Urinary bladder (tissue), 4 donors: ENCODE results near the gene TNFSF4. TPM values are rescaled to one million over a fixed set of nuclear protein-coding genes. Genes with fewer than 3 reads are reported as not detected.

Source experiments
- DNase-seq: peaks from one replicate; pipeline ENCODE4 v3.0.0-alpha.2; 2015; ENCODE audit errors: extremely low spot score
- H3K27ac ChIP-seq: one replicate; pipeline ENCODE4 v1.5.1; 2013; ENCODE audit warnings: low read depth, mild to moderate bottlenecking, moderate library complexity
- H3K36me3 ChIP-seq: one replicate; pipeline ENCODE4 v1.6.1; 2013; ENCODE audit warnings: mild to moderate bottlenecking, moderate library complexity; ENCODE audit not compliant: insufficient read depth
- H3K4me1 ChIP-seq: one replicate; pipeline ENCODE4 v1.6.1; 2013; ENCODE audit warnings: mild to moderate bottlenecking, moderate library complexity; ENCODE audit not compliant: insufficient read depth
- H3K4me3 ChIP-seq: one replicate; pipeline ENCODE4 v1.5.1; 2013; ENCODE audit warnings: low read depth, low read length
- WGBS: extraction: QIAGEN DNeasy Blood & Tissue Kit; methylation state at CpG from one replicate; pipeline ENCODE4 v1.1.7; 2013; 5-methylcytosine and 5-hydroxymethylcytosine counted together
- polyA plus RNA-seq: library from polyadenylated mRNA; stranded (reverse); fragments of 200-250 nt; gene quantifications from one replicate; pipeline ENCODE4 v1.2.3, GENCODE V29; 2013
- total RNA-seq: library from RNA; depleted of rRNA; stranded (reverse); fragments of >200 nt; gene quantifications from one replicate; pipeline ENCODE4 v1.2.3, GENCODE V29; 2014
- donor health status: healthy with polysubstance abuse.
- donor health status: healthy.

Gene TNFSF4
- total and polyA plus RNA-seq, 2 donors, result 1.1 to 2.6 TPM

GRCh38 chr1:173224949-173225348, 17.8 kb upstream of the TNFSF4 start:
- H3K27ac ChIP-seq, result no peak overlapping the region
- no peaks in the 10 kb centered on the region for H3K4me1 ChIP-seq
- no peaks in the 10 kb centered on the region for H3K36me3 ChIP-seq
- H3K4me3 ChIP-seq, result no peak overlapping the region
- no peak for DNase-seq

DNA sequence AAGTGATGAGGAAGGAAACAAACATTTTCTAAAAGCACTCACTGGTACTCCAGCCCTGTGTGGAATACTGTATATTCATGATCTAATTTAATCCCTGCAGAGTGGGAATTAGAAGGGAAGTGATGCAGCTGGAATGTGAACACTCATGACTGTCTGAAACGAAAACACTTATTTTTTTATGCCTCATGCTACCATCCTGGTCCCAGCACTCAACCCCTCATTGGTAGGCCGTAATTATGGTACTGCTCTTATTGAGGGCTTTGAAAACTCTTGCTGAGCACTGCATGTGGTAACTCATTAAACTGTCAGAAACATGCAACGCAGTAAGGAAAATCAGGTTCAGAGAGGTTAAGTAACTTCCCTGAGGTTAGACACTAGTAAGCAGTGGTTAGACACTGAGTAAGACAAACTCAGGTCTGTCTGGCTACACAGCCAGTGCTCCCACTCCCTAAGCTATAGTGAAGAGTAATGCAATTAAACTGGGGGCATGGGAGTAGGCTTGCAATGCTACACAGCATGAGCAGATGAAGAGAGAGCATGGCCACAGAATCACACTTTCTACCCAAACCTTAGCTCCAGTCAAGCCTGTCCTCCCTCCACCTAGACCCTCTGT, 17.3 kb upstream of the TNFSF4 start:
- no peaks in the 10 kb centered on the region for H3K4me1 ChIP-seq
- H3K36me3 ChIP-seq, result no peaks in the 10 kb centered on the region
- H3K4me3 ChIP-seq, result no peak overlapping the region
- WGBS, result 79% methylated on average over 3 of the region's 3 CpGs
- no peak for DNase-seq
- H3K27ac ChIP-seq, result no peak overlapping the region

- DNase-seq, result no peak
- Histone ChIP-seq H3K4me1 (no peaks in the 10 kb centered on the region), H3K36me3 (no peaks in the 10 kb centered on the region), H3K4me3 (no peak overlapping the region), H3K27ac (no peak overlapping the region)
Observed at GRCh38 chr1:173223031-173223380, 15.9 kb upstream of the TNFSF4 start.

GRCh38 chr1:173222149-173223030, 15.3 kb upstream of the TNFSF4 start:
- Histone ChIP-seq H3K27ac (no peak overlapping the region), H3K4me1 (no peaks in the 10 kb centered on the region), H3K4me3 (no peak overlapping the region), H3K36me3 (no peaks in the 10 kb centered on the region)
- WGBS, result 73% methylated on average over 3 of the region's 3 CpGs
- DNase-seq, result no peak

DNA sequence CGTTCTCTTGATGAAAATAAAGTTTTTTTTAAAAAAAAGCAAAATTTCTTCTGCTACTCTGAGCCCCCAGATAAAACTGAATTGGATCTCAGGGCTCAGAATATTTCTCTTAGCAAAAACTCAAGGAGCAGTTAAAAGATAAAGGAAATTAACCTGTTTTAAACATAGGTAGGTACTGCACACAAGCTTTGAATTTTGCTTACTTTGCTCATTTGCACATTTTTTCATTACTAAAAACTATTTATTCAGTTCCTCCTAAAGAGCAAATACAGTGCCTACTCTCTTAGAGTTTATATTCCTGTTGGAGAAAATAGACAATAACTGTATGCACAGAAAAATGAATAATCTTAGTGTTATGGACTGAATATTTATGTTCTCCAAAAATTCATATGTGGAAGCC, 13.0 kb upstream of the TNFSF4 start:
- DNase-seq, result no peak
- H3K4me3 ChIP-seq, result no peak overlapping the region
- 88% methylated on average over 1 of the region's 1 CpG for WGBS

GRCh38 chr1:173213665-173214064, 6.5 kb upstream of the TNFSF4 start:
- 97% methylated on average over 1 of the region's 1 CpG for WGBS

More for the DNA sequence above, 13.0 kb upstream of the TNFSF4 start:
- Histone ChIP-seq H3K36me3 (no peaks in the 10 kb centered on the region), H3K4me1 (no peaks in the 10 kb centered on the region), H3K27ac (no peak overlapping the region)

DNA sequence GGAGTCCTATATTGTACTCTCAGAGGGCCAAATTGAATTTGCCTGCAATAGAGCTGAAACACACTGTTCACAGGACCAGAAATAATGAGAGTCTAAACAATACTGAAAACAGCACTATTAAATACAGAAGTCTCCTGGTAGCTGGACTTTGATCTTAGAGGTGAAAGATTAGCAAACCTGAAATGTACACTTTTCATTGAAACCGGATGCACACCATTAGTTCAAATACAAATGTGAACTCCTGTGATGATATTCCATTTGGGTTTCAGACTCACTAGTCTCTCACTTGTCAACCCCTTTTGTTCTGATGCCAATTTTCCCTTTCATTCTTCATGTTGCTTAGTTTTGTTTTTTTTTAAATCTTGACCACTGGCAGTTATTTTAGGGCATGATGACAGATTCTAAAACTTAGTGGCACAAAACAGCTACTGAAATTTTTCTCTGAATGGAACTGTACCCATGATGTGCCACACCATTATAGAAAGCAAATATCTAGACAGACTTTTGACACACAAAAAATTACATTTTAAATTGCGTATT, 5.9 kb upstream of the TNFSF4 start:
- Histone ChIP-seq H3K36me3 (no peaks in the 10 kb centered on the region), H3K27ac (no peak overlapping the region), H3K4me1 (no peaks in the 10 kb centered on the region), H3K4me3 (no peak overlapping the region)
- no peak for DNase-seq
- WGBS, result 96% methylated on average over 2 of the region's 2 CpGs

More at GRCh38 chr1:173213665-173214064, 6.5 kb upstream of the TNFSF4 start:
- DNase-seq, result no peak
- H3K36me3 ChIP-seq, result no peaks in the 10 kb centered on the region
- no peak overlapping the region for H3K27ac ChIP-seq
- no peak overlapping the region for H3K4me3 ChIP-seq
- H3K4me1 ChIP-seq, result no peaks in the 10 kb centered on the region

DNA sequence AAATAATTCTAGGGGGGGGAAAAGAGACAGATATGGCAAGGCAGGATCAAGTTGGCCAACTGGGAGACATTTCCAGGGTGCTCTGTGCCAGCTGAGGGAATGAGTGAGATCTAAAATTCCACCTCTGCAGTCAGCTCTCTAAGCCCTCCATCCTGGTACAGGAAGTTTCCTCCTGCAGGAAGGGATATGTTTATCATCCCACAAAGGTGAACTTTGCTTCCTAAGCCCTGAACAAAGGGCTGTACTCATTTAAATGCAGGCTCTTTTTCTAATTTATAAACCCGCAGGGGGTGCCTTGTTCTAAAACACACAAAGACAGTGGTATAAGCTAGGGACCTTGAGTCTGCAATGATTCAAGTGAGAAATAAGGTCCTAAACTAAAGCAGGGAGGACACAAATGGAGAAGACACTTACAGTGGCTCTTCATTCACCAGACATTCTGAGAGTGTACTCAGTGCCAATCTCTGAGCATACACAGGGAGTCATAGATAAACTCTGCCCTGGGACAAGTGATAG, 3.6 kb upstream of the TNFSF4 start:
- no peaks in the 10 kb centered on the region for H3K36me3 ChIP-seq
- WGBS, result 84% methylated on average over 1 of the region's 1 CpG
- no peak for DNase-seq
- H3K4me3 ChIP-seq, result no peak overlapping the region
- H3K4me1 ChIP-seq, result peaks cover 2% of the 10 kb centered on the region
- no peak overlapping the region for H3K27ac ChIP-seq

GRCh38 chr1:173210283-173210682, 3.2 kb upstream of the TNFSF4 start:
- DNase-seq, result no peak
- H3K4me3 ChIP-seq, result no peak overlapping the region
- H3K27ac ChIP-seq, result no peak overlapping the region
- peaks cover 2% of the 10 kb centered on the region for H3K4me1 ChIP-seq
- no peaks in the 10 kb centered on the region for H3K36me3 ChIP-seq
- WGBS, result 81% methylated on average over 2 of the region's 2 CpGs

- no peaks in the 10 kb centered on the region for H3K36me3 ChIP-seq
- DNase-seq, result no peak
- H3K4me1 ChIP-seq, result peaks cover 2% of the 10 kb centered on the region
- 79% methylated on average over 4 of the region's 4 CpGs for WGBS
- H3K27ac ChIP-seq, result no peak overlapping the region
- H3K4me3 ChIP-seq, result no peak overlapping the region
Observed at GRCh38 chr1:173208868-173209267, 1.7 kb upstream of the TNFSF4 start.

DNA sequence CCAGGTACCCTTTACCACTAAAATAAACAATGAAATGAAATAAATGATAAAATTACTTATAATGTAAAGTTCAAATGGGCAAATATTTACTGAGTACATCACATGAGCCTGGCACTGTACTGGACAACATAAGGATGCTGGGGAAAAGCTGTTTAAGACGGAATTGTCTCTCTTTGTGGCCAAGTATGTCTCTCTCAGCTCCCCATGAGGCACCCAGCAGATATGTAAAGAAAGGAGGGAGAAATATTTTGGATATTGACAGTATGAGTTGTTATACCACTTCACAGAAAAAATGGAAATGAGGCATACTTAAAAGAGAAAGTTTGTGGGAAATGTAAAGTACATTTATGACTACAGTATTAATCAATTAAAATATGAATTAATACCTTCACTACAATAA, 1.0 kb upstream of the TNFSF4 start:
- WGBS, result 85% methylated on average over 1 of the region's 1 CpG
- H3K4me1 ChIP-seq, result peaks cover 2% of the 10 kb centered on the region
- H3K36me3 ChIP-seq, result no peaks in the 10 kb centered on the region
- no peak overlapping the region for H3K4me3 ChIP-seq
- H3K27ac ChIP-seq, result no peak overlapping the region
- DNase-seq, result no peak

DNA sequence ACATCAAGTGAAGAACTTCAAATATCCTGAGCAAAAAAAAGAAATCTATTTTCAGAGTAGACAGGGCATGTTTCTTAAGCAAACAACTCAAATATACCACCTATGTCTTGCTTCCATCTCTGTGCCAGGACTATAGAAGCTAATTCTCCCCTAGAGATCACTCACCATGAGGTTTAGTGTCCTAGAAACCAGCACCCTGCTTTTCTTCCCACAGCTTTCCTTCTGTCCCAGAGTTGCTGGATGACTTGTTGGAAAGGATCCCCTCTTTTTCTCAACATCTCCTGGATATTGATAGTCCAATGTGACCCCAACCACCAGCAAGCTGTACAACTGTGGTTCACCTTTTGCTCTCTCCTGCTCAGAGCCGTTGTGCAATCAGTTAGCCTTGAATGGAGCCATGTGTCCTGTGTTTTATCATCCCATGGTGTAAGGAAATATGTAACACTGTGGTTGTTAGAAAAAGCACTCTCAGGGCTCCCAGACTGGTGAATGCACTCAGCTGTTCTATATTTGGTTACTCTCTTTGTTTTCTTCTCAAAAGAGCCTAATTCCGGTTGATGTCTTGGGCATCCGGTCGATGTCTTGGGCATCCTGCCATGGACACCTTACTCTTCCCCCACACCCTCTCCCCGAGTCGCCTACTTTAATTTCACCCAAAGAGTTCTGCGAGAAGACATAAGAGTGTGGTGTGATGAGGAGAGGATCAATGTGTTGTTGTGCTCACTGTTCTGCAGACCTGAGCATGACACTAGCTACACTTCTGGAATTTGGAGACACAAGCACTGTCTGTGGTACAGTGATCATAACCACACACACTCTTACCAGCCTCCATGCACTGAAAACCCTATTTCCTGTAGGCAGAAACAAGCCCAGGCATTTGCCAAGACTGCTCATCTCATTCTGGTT, 1.7 kb downstream of the TNFSF4 start:
- H3K36me3 ChIP-seq, result no peaks in the 10 kb centered on the region
- H3K4me1 ChIP-seq, result peaks cover 2% of the 10 kb centered on the region
- DNase-seq, result no peak
- no peak overlapping the region for H3K4me3 ChIP-seq
- 57% methylated on average over 7 of the region's 7 CpGs for WGBS
- no peak overlapping the region for H3K27ac ChIP-seq

DNA sequence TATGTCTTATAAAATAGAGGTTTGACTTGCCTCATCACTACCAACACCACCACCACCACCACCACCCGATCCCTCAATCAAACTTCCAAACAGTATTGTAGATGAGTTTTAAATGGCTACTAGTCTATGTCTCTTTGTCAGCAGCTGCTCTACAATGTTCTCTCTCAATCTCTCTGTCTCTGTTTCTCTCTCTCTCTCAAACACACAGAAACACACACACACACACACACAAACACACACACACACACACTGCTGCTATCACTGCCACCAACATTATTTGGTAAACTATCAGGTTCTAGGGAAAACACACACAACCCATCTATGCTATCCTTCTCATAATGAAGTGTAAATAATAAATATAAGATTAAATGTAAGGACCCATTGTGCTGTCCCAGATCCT, 2.4 kb downstream of the TNFSF4 start:
- Histone ChIP-seq H3K4me3 (no peak overlapping the region), H3K4me1 (peaks cover 2% of the 10 kb centered on the region), H3K27ac (no peak overlapping the region), H3K36me3 (no peaks in the 10 kb centered on the region)
- DNase-seq, result no peak
- 89% methylated on average over 1 of the region's 1 CpG for WGBS
